HG02885 (cell line): ENCODE data around the gene FAM78A.
"Not testable (repeated sequence)": the region's sequence is repeated elsewhere in the genome, so short reads cannot be mapped to it uniquely, and the experiment has no call there.

Experiments used
- ATAC-seq: cut with Tn5 transposase; IDR thresholded peaks from one replicate; pipeline ENCODE4 v1.9.1; 2021; ENCODE audit warnings: mild to moderate bottlenecking; ENCODE audit not compliant: unreplicated experiment, poor library complexity

FAM78A gene

DNA sequence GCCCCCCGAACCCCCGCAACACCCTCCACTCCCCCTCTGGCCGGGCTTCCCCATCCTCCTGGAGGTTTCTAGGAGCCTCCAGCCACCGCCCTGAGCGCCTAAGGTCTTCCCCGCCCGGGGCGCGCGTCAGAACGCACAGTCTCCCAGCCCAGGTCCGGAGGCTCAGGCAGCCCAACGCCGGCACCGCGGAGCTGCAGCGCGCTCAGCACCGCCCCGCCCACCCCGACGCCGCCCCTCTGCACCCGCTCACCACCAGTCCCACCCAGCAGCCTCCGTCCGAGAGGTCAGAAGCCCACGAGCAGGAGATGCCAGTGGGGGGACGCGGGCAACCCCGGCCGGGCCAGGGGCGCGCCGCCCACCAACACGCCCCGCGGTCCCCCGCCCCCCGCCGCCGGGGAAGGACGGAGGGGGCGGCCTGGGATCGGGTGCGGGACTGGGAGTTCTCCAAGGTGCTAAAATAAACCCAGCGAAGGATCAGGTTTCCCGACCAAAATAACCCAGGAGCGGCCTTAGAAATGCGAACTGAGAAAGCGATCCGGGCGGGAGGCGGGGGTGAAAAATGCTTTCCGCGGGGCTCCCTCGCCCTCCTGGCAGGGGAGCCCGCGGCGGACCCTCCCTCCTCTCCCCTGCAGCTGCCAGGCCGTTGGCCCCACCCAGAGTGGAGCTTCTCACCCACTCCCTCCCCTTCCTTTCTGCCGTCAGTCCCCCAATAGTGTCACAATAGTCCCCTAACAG, 6.5 kb upstream of the FAM78A start:
- no peak for ATAC-seq

DNA sequence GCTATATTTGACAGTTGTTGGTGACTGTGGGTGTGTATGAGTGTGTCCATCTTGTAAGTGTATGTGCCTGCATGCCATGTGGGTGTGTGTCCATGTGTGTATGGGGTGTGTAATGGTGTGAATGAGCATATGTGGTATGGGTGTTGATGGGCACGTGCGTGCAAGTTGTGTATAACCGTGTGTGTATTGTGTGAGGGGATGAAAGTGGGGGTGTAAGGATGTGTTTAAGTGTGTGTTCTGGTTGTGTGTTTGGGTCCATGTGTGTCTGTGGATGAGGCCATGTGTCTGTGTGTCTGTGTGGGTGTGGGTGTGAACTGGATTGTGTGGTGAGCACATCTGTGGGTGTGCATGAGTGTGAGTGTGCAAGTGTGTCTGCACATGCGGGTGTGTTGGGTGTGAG, 5.9 kb upstream of the FAM78A start:
- no peak for ATAC-seq

DNA sequence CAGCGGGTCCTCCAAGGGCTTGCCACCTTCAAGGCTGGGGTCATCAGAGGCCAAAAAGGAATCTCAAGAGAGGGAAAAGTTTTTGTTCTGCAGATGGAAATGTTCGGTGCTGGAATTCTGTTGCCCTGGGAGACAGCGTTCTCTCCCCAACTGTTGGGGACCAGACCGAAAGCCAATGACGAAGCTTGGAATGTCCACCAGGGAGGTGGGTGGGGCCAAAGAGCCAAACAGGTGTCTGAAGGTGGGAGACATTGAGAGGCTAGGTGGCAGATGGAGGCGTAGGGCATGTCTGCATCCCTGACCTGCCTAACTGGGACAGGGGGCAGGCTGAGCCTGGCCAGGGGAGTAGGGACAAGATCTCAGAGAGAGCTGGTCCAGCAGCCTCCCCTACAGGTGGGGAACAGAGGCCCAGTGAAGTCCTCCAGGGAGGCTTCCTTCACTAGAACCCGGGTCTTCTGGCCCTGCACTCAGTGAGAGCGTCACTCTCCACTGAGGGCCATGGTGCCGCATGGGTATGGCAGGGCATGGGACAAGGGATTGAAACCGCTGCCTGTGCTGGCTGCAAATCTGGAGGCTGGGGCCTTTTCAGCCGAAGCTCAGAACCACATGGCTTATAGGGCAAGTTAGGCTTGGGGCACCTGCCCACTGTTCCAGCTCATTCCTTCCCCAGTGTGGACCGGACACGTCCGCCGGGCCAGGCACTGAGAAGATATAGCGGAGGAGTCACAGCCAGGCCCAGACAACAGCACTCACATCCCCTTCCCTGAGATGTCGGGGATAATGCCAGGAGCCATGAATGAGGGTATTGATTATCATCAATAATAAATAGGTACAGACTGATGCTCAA, 5.0 kb upstream of the FAM78A start:
- no peak for ATAC-seq

DNA sequence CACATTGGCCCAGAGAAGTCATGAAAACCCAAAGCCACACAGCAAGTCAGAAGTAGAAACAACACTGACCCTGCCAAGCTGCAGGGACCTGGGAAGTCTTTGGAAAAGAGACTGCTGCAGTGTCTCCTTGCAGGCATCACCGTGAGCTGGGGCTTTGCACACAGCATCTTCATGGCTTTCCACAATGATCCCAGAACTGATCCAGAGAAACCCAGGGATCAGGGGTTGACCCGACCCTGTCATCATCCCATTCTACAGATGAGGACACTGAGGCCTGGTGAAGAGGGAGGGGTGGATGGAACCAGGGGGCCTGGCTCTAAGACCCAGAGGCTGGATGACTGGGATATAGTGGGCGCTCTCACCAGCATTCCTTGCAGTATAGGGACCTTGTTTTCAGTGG, 4.3 kb upstream of the FAM78A start:
- ATAC-seq: no peak

DNA sequence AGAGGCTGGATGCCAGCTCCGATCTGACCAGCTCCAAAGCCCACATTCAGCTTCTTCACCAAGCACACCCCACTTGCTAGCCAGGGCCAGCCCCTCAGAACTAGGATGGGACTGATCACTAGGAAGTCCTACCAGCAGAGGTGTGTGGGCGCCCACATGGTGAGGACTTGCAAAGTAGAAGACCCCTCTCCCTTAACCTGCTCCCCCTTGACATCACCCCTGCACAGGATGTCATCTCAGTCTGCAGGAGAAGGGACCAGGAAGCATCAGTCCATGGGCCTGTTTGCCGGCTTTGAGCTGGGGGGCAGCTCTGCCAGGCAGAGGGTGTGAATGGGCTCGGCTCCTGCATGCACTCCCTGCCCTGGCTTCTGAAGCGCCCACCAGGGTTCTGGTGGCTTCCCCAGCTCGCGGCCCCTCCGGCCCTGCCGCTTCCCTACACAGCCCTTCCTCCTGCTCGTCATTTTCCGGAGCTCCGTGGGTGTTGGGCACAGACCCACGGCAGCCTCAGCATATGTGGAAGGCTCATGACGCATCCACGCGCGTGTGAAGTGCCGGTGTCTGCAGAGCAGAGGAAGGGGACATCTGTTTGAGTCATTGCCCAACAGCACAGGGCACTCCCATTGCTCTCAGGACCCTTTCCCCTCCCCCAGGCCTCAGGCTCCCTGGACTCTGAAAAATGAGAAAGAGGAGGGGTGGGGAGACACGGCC, 3.7 kb upstream of the FAM78A start:
- no peak for ATAC-seq

DNA sequence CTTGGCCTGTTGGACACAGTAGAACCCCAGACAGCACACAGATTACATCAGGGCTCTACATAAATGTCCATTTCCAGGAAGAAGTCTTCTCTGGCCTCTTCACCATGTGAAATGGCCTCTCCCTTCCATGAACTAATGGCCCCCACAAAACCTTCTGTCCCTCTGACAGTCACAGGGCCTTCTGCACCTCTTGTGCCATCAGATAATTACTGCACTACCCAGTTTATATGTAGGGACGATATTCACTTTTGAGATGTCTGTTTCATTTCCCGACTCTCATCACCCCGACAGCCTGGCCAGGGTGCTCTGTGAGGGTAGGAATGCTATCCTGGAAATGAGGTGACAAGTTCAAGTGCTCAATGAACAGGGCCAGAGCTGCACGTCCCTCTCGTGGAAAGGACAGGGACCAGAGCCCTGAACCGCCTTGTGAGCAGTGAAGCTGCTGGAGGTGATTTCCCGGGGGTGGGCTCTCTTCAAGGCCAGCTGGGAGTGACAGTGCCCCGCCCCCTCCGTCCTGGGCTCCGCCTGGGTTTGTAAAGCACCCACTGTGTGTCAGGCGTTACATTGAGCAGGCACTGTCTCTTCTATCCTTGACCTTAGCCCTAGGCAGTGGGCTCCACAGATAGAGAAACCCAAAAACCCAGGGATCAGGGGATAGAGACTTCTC, 3.0 kb upstream of the FAM78A start:
- no peak for ATAC-seq

DNA sequence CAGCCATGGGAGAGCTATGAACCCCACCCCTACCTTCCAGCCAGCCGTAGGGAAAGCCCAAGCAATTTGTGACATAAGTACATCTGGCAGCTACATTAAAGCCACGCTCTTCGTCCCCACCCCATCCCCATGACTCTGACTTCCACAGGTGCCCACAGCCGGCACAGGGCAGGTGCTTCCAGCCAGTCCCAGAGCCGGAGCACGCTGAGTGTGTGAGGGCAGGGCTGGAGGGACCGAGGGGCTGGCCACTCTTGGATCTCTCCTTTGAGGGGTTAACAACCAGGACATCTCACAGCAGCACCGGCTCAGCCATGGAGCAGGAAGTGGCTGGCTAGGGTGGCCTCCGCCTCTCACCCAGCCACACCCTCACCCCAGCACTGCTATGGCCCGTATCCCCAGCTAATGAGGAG, 2.4 kb upstream of the FAM78A start:
- no peak for ATAC-seq

DNA sequence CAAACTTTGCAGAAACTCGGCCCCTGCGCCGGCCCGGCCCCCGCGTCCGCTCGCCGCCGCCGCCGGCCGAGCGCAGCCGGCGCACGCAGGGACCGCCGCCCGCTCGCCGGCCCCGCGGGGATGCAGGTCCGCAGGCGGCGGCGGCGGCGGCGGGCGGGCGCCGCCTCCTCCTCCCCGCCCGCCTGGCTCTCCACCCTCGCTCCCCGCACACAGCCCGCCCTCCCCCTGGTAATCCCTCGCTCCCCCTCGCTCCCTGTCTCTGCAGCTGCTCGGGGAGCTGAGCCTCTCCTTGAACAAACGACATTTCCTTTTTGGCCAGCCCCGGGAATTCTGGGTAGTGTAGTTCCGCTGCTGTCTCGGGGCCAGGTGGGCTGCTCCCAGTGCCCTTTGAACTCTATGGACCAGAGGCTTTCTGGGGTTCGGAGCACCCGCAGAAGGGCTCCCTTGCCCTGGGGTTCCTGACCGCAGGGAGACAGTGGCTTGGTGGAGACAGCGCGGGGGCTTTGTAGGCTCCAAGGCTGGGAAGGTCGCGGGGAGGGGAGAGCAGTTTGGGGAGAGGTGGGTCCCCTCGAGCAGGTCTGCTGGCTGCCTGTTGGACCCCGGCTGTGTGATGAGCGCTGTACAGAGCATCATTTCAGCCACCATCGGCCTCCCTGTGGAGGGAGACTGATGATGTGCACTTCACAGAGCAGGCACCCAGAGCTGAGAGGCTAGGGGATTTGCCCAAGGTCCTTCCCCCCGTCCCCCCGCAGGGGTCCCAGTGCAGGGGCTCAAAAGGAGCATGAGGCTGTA, 1.8 kb upstream of the FAM78A start:
- peak; percentile 37 for ATAC-seq

DNA sequence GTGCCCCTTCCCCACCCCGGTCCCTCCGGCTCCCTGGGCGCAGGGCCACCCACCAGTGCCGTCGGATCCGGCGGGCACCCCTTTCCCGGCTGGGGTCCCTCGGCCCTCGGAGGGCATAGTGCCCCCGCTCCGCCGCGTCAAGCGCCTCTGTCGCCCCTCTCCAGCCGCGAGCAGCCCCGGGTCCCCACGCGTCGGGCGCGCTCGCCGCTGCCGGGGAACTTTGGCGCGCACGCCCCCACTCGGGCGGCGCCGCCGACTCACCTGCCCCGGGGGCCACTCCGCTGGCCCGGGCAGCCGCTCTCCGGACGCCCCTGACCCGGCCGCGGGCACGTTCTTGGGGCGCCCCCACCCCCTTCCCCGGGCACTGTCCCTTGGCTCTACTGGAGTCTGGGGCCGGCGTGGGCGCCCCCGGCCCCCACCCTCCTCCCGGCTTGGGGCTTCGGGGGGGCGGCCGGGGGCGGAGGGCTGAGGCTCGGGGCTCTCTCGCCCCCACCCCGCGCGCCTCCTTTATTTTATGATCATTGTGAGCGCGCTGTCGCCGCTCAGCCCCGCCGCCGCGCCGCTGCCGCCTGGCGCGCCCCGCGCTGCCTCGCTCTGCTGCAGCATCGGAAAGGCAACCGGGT, 1.1 kb upstream of the FAM78A start:
- no peak for ATAC-seq

DNA sequence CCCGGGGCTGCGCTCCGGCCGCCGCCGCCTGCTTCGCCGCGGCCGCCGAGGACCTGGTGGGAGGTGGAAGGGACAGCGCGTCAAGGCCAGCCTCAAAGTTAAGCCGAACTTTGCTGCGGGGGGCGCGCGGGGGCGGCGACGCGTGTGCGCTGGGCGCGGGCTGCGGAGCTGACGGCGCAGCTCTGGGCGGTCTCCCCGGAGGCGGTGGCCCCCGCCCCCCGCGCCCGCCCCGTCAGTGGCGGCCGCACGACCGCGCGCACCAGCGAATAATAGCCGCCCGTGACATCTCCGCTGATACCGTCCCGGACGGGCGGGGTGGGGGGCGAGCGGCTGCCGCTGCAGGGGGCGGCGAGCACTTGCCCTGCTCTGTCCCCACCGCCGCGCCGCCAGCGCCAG, 579 bp upstream of the FAM78A start:
- no peak for ATAC-seq

DNA sequence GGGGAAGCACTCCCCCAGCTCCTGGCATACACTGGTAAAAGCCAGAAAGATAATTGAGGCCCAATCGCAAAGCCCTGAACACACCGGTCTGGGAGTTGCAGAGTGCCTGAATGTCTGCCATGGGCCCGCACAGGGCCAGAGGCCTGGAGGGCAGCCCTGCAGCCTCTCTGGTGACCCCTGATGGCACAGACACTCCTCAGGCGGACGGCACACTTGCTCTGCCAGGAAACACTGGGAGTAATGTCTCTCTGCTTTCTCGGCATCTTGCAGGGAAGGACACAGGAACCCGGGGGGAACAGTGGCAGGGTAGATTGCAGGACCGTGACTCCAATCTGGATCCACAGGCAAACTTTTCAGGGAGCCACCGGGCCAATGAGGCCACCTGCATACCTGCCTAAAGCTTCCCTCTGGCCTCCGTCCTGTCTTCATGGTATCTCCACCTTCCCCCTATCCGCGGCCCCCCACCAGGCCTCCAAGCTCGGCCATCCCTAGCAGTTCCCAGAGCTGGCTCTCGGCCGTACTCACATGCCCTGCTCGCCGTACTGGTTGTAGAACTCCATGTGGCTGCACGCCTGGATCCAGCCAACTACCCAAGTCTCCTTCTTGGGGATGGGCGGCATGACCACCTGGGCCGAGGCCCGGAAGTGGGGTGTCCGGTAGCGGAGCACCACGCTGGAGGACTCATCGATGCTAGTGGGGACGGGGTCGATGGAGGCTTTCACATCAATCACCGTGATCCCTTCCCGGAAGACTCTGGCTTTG, 797 bp downstream of the FAM78A start:
- ATAC-seq: no peak

DNA sequence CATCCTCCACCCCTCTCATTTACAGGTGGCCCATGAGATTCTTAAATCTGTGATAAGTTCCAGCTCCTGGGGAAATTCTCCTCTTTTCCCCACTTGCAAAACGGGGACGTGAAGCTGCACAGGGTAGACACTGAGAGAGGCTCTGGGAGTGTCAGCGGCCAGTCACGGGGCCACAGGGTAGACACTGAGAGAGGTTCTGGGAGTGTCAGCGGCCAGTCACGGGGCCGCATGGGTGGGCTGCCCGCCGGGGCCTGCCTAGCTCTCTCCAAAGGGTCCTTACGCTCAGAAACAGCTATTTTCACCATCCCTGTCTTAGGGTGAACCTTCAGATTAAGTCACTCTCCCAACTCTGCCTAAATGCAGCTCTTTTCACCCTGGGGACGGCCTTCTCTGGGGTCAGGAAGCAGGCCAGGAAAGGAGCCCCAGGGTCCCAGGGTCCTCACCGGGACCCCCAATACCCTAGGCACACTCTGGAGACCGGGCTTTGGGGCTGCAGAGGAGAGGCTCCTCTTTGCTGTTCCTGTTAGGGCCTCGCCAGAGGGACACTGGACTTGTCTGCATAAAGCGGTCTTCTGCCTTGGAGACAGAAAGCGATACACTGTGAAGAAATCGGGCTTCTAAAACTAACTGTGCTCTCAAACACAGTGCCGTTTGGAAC, 1.5 kb downstream of the FAM78A start:
- no peak for ATAC-seq

DNA sequence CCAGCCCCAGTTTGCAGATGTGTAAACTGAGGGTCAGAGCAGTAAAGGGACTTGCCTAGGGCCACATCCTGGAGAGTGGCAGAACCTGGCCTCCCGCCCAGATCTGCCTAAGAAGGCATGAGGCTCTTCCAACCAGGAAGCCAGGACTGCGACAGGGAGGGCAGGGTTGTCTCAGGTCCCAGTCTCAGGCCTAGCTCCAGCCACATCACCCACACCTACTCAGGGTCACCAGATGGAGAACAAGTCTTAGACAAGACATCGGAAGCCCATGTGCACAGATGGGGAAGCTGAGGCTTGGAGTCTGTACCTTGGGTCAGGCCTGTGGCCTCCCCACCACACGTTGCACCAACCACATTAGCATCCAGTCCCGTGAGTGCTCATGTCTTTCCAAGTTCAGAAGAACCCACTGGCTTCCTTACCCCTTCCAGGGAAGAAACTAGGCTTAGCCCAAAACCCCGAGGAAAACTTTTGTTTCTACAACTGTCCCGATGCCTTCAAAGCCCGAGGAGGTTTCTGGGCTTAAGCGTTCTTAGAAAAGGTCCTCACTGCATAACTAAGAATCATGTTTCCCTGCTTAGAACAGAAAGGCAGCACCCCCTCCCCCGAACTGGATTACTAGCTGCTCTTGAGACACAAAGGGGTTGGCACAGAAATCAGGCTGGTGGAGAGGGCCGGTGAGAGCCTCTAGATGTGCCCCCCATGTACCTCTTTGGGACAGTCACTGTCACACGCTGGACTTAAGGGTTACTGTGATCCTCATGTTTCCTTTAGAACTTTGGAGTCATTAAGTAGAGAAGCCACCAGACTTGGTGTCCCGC, 2.2 kb downstream of the FAM78A start:
- no peak for ATAC-seq

DNA sequence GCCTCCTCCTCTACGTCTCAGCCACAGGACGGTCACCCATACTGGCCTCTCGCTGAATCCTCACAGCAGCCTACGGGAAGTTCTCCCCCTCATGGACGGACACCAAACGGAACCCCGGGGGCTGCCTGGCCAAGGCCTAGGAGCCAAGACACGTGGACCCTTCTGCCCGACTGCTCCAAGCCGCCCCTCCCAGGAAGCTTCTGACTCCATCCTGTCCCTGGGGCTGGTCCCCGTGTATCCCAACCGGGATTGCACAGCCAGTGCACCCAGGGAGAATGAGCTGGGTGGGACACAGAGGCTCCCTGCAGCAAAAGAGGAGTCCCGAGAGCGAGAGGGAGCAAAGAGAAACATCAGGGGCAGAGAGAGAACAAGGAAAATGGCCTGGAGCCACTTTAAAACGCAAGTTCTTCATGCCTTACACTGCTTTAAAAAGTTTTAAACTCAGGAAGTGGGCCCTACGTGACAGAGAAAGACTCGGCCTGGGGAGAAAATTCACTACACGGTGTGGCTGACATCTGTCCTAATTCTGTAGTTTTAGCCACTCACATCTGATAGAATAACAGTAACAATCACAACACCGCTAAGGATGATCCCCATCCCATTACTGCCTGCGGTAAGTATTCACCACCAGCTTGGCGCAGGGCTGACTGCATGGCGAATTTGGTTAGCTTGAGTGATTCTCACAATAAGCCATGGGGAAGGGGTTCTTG, 3.0 kb downstream of the FAM78A start:
- ATAC-seq: no peak

DNA sequence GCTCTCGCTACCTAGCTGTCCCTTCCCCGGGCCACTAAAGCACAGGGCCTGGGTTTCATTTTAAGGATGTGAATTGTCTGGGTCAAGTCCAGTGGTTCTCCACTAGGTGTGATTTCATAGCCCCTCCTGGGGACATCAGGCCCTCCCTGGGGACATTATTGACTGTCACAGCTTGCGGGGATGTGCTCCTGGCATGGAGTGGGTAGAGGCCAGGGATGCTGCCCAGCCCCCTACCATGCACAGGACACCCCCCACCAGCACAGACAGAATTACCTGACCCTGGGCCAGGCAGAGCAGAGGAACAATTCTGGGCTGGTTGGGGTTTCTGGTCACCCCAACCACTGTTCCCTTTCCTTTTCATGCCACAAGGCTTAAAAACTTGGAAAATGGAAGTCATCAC, 4.1 kb downstream of the FAM78A start:
- ATAC-seq: no peak

DNA sequence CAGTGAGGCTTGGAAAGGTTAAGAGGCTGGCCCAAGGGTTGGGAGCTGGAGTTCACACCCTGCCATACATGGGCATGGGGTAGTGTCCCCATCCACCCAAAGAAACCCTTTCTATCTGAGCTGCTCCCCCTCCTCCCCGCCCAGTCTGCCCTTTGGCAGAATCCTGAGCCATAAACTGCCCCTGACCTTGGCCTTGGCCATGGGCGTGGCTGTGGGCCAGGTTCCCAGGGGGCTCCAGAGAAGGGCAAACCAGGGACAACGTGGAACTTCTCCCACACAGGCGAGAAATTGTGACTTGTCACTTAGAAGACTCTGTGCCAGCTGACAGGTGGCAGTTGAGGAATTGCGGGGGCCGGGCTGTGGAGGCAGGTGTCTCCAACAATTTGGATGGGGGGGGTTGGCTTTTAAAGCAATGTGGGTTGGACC, 4.8 kb downstream of the FAM78A start:
- ATAC-seq: no peak

DNA sequence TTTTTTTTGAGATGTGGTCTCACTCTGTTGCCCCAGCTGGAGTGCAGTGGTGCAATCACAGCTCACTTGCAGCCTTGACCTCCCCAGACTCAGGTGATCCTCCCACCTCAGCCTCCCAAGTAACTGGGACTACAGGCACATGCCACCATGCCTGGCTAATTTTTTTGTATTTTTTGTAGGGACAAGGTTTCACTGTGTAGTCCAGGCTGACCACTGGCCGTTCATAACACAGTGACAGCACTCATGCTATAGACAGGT, 5.4 kb downstream of the FAM78A start:
- ATAC-seq: not testable (repeated sequence)
